Measurements from ENCODE around the gene RELN. TPM values are rescaled to one million over a fixed set of nuclear protein-coding genes. Genes with fewer than 3 reads are reported as not detected.

RELN gene
- total and polyA plus RNA-seq, 5 donors from 2014 or later: not detected

GRCh38 chr7:103447073-103447960 lies 542.1 kb downstream of the RELN start:
- DNase-seq: peak in 2 of 3 donors; percentile 20 to 44
- peak overlapping the region in 3 of 4 donors; percentile 18 to 33 (median 33) for H3K4me3 Mint-ChIP-seq
- ATAC-seq (ENCODE audit: low read depth in 2 of 2): peak in 1 of 2 donors; percentile 25
- H3K36me3 Mint-ChIP-seq: no peaks in the 10 kb centered on the region
- no peak overlapping the region for H3K4me3 ChIP-seq (ENCODE audit: low read depth, low read length)
- H3K9me3 ChIP-seq (ENCODE audit: control insufficient read depth in 2 of 2, low read length in 2 of 2): no peaks in the 10 kb centered on the region
- peaks cover 17% of the 10 kb centered on the region for H3K4me1 ChIP-seq (ENCODE audit: control insufficient read depth, insufficient read depth, low read length, poor library complexity, severe bottlenecking)
- H3K9me3 Mint-ChIP-seq: peaks cover 0 to 16% (median 8%) of the 10 kb centered on the region in 7 donors
- no peaks in the 10 kb centered on the region for H3K36me3 ChIP-seq (ENCODE audit: control insufficient read depth, insufficient read depth, low read length)
- H3K27me3 Mint-ChIP-seq: peaks cover 80% of the 10 kb centered on the region
- H3K27ac ChIP-seq (ENCODE audit: insufficient read depth, low read length, poor library complexity, severe bottlenecking): no peak overlapping the region
- H3K27me3 ChIP-seq (ENCODE audit: control insufficient read depth, insufficient read depth, low read length): peaks cover 38% of the 10 kb centered on the region
- H3K4me1 Mint-ChIP-seq: peaks cover 0 to 28% (median 6%) of the 10 kb centered on the region in 4 donors
- H3K27ac Mint-ChIP-seq: no peak overlapping the region

GRCh38 chr7:103446049-103446520 lies 543.4 kb downstream of the RELN start, which contains the start of gene SLC26A5:
SLC26A5 (minus strand) TSS chr7:103446207; CDS start chr7:103421514, 24,693 bp downstream.
- Mint-ChIP-seq H3K4me1 (peaks cover 0 to 28% (median 6%) of the 10 kb centered on the region in 4 donors), H3K27me3 (peaks cover 72% of the 10 kb centered on the region), H3K4me3 (peak within 1 kb of the TSS; percentile 24 to 70 (median 50)), H3K36me3 (no peaks in the 10 kb centered on the region), H3K27ac (no peak within 1 kb of the TSS), H3K9me3 (peaks cover 0 to 7% (median 2%) of the 10 kb centered on the region in 7 donors)
- no peak within 1 kb of the TSS for H3K4me3 ChIP-seq (ENCODE audit: low read depth, low read length)
- H3K36me3 ChIP-seq (ENCODE audit: control insufficient read depth, insufficient read depth, low read length): no peaks in the 10 kb centered on the region
- peaks cover 17% of the 10 kb centered on the region for H3K4me1 ChIP-seq (ENCODE audit: control insufficient read depth, insufficient read depth, low read length, poor library complexity, severe bottlenecking)
- H3K9me3 ChIP-seq (ENCODE audit: control insufficient read depth in 2 of 2, low read length in 2 of 2): no peaks in the 10 kb centered on the region
- peak in 1 of 3 donors; percentile 8 for DNase-seq
- H3K27ac ChIP-seq (ENCODE audit: insufficient read depth, low read length, poor library complexity, severe bottlenecking): no peak within 1 kb of the TSS
- H3K27me3 ChIP-seq (ENCODE audit: control insufficient read depth, insufficient read depth, low read length): peaks cover 42% of the 10 kb centered on the region
- ATAC-seq (ENCODE audit: low read depth in 2 of 2): peak; percentile 27 to 34

- Mint-ChIP-seq H3K27me3 (peaks cover 66% of the 10 kb centered on the region), H3K36me3 (no peaks in the 10 kb centered on the region), H3K4me1 (peaks cover 0 to 28% (median 6%) of the 10 kb centered on the region in 4 donors), H3K4me3 (peak overlapping the region; percentile 24 to 70 (median 48)), H3K9me3 (peaks cover 0 to 7% (median under 1%) of the 10 kb centered on the region in 7 donors), H3K27ac (no peak overlapping the region)
- Histone ChIP-seq H3K27ac (ENCODE audit: insufficient read depth, low read length, poor library complexity, severe bottlenecking) (no peak overlapping the region), H3K9me3 (ENCODE audit: control insufficient read depth in 2 of 2, low read length in 2 of 2) (no peaks in the 10 kb centered on the region), H3K4me3 (ENCODE audit: low read depth, low read length) (no peak overlapping the region), H3K4me1 (ENCODE audit: control insufficient read depth, insufficient read depth, low read length, poor library complexity, severe bottlenecking) (peaks cover 17% of the 10 kb centered on the region), H3K36me3 (ENCODE audit: control insufficient read depth, insufficient read depth, low read length) (no peaks in the 10 kb centered on the region), H3K27me3 (ENCODE audit: control insufficient read depth, insufficient read depth, low read length) (peaks cover 42% of the 10 kb centered on the region)
- ATAC-seq (ENCODE audit: low read depth in 2 of 2) (no peak), DNase-seq (no peak)
These were observed 544.0 kb downstream of the RELN start for GRCh38 chr7:103445228-103446048.

GRCh38 chr7:103439661-103440060 lies 549.8 kb downstream of the RELN start:
- peaks cover 28% of the 10 kb centered on the region for H3K27me3 ChIP-seq (ENCODE audit: control insufficient read depth, insufficient read depth, low read length)
- ATAC-seq (ENCODE audit: low read depth in 2 of 2): no peak
- H3K4me1 ChIP-seq (ENCODE audit: control insufficient read depth, insufficient read depth, low read length, poor library complexity, severe bottlenecking): no peaks in the 10 kb centered on the region
- Mint-ChIP-seq H3K4me3 (no peak overlapping the region), H3K27me3 (peaks cover 38% of the 10 kb centered on the region), H3K36me3 (no peaks in the 10 kb centered on the region), H3K4me1 (no peaks in the 10 kb centered on the region), H3K27ac (no peak overlapping the region), H3K9me3 (peaks cover 0 to 4% (median 0%) of the 10 kb centered on the region in 7 donors)
- no peak overlapping the region for H3K4me3 ChIP-seq (ENCODE audit: low read depth, low read length)
- DNase-seq: no peak
- H3K27ac ChIP-seq (ENCODE audit: insufficient read depth, low read length, poor library complexity, severe bottlenecking): no peak overlapping the region
- H3K36me3 ChIP-seq (ENCODE audit: control insufficient read depth, insufficient read depth, low read length): no peaks in the 10 kb centered on the region
- H3K9me3 ChIP-seq (ENCODE audit: control insufficient read depth in 2 of 2, low read length in 2 of 2): no peaks in the 10 kb centered on the region

- ATAC-seq (ENCODE audit: low read depth in 2 of 2) (no peak), DNase-seq (no peak)
- Histone ChIP-seq H3K27ac (ENCODE audit: insufficient read depth, low read length, poor library complexity, severe bottlenecking) (no peak overlapping the region), H3K27me3 (ENCODE audit: control insufficient read depth, insufficient read depth, low read length) (peaks cover 13% of the 10 kb centered on the region), H3K36me3 (ENCODE audit: control insufficient read depth, insufficient read depth, low read length) (no peaks in the 10 kb centered on the region), H3K9me3 (ENCODE audit: control insufficient read depth in 2 of 2, low read length in 2 of 2) (no peaks in the 10 kb centered on the region), H3K4me3 (ENCODE audit: low read depth, low read length) (no peak overlapping the region), H3K4me1 (ENCODE audit: control insufficient read depth, insufficient read depth, low read length, poor library complexity, severe bottlenecking) (no peaks in the 10 kb centered on the region)
- H3K27me3 Mint-ChIP-seq: peaks cover 21% of the 10 kb centered on the region
- H3K27ac Mint-ChIP-seq: no peak overlapping the region
- peaks cover 0 to 6% (median 0%) of the 10 kb centered on the region in 7 donors for H3K9me3 Mint-ChIP-seq
- H3K36me3 Mint-ChIP-seq: no peaks in the 10 kb centered on the region
- no peaks in the 10 kb centered on the region for H3K4me1 Mint-ChIP-seq
- no peak overlapping the region for H3K4me3 Mint-ChIP-seq
These were observed 551.8 kb downstream of the RELN start for GRCh38 chr7:103437623-103438022.

GRCh38 chr7:103432712-103433111 lies 556.7 kb downstream of the RELN start:
- H3K36me3 ChIP-seq (ENCODE audit: control insufficient read depth, insufficient read depth, low read length): no peaks in the 10 kb centered on the region
- H3K4me1 Mint-ChIP-seq: no peaks in the 10 kb centered on the region
- ATAC-seq (ENCODE audit: low read depth in 2 of 2) (no peak), DNase-seq (no peak)
- H3K9me3 Mint-ChIP-seq: peaks cover 0 to 6% (median 0%) of the 10 kb centered on the region in 7 donors
- H3K9me3 ChIP-seq (ENCODE audit: control insufficient read depth in 2 of 2, low read length in 2 of 2): no peaks in the 10 kb centered on the region
- no peak overlapping the region for H3K27ac ChIP-seq (ENCODE audit: insufficient read depth, low read length, poor library complexity, severe bottlenecking)
- H3K27me3 Mint-ChIP-seq: peaks cover 23% of the 10 kb centered on the region
- H3K4me1 ChIP-seq (ENCODE audit: control insufficient read depth, insufficient read depth, low read length, poor library complexity, severe bottlenecking): no peaks in the 10 kb centered on the region
- peaks cover 5% of the 10 kb centered on the region for H3K27me3 ChIP-seq (ENCODE audit: control insufficient read depth, insufficient read depth, low read length)
- H3K27ac Mint-ChIP-seq: no peak overlapping the region
- no peak overlapping the region for H3K4me3 ChIP-seq (ENCODE audit: low read depth, low read length)
- no peaks in the 10 kb centered on the region for H3K36me3 Mint-ChIP-seq
- H3K4me3 Mint-ChIP-seq: no peak overlapping the region

- Mint-ChIP-seq H3K36me3 (no peaks in the 10 kb centered on the region), H3K4me3 (no peak overlapping the region), H3K27ac (no peak overlapping the region), H3K9me3 (peaks cover 0 to 3% (median 0%) of the 10 kb centered on the region in 7 donors), H3K4me1 (no peaks in the 10 kb centered on the region), H3K27me3 (peaks cover 31% of the 10 kb centered on the region)
- H3K36me3 ChIP-seq (ENCODE audit: control insufficient read depth, insufficient read depth, low read length): no peaks in the 10 kb centered on the region
- no peaks in the 10 kb centered on the region for H3K4me1 ChIP-seq (ENCODE audit: control insufficient read depth, insufficient read depth, low read length, poor library complexity, severe bottlenecking)
- H3K27me3 ChIP-seq (ENCODE audit: control insufficient read depth, insufficient read depth, low read length): peaks cover 9% of the 10 kb centered on the region
- no peaks in the 10 kb centered on the region for H3K9me3 ChIP-seq (ENCODE audit: control insufficient read depth in 2 of 2, low read length in 2 of 2)
- ATAC-seq (ENCODE audit: low read depth in 2 of 2): no peak
- H3K27ac ChIP-seq (ENCODE audit: insufficient read depth, low read length, poor library complexity, severe bottlenecking): no peak overlapping the region
- H3K4me3 ChIP-seq (ENCODE audit: low read depth, low read length): no peak overlapping the region
- no peak for DNase-seq
These were observed 564.3 kb downstream of the RELN start for GRCh38 chr7:103425177-103425576.

All from CD4-positive, CD25-positive, alpha-beta regulatory T cell (primary cell).